ENCODE data around the gene TRAIP.
A peak's percentile ranks its signal among the peaks of the same experiment; 100 is the strongest.
"Not testable (repeated sequence)": the region's sequence is repeated elsewhere in the genome, so short reads cannot be mapped to it uniquely, and the experiment has no call there.

Gene TRAIP

GRCh38 chr3:49856181-49857005, at the start of gene TRAIP:
TSS of gene TRAIP (minus strand) at chr3:49856564. CDS start at chr3:49856453, 111 bp downstream.
- DNase-seq, result peak; percentile 83

- not testable (repeated sequence) for DNase-seq
Observed at GRCh38 chr3:49904448-49904847, 48.1 kb upstream of the TRAIP start.

GRCh38 chr3:49903451-49904424, 47.4 kb upstream of the TRAIP start, which contains the start of gene MST1R:
TSS of gene MST1R (minus strand) at chr3:49903873. CDS start at chr3:49903609, 264 bp downstream.
- DNase-seq, result peak; percentile 96

DNA sequence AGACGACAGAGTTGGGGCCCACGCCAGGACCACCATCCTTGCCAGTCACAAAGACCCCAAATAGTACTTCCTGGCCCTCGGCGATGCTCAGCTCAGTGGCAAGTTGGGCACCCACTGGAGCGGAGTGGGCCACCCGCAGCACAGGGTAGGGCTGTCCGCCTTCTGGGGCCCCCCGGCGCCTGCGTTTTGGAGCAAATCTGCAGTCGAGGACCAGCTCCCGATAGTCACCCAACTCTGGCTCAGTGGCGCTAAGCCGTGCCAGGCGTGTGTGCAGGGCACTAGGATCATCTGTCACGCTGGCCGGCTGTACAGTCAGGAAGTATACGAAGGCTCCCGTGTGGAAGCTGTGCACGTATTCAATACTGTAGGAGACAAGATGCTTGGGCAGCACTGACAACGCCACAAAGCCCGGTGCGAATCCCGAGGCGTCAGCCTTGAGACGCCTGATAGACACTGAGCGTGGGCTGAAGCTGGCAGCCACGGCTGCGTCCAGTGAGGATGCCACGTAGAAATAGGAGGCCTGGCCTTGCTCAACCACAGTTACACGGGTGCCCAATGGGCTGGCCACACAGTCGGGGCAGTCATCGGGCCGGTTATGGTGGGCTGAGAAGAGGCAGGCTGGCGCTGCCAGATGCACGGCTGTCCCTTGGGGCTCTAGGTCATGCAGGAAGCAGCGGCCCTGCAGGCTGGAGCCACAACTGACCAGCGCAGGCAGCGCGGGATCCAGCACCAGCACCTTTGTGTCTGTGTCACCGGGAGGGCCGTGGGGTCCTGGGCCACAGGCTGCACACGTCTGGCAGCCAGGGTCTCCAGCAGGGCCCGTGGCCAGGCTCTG, 46.4 kb upstream of the TRAIP start:
- no peak for DNase-seq

- DNase-seq, result no peak
Observed at GRCh38 chr3:49901366-49902339, 45.3 kb upstream of the TRAIP start.

GRCh38 chr3:49900491-49901153, 44.3 kb upstream of the TRAIP start:
- peak; percentile 56 for DNase-seq

DNA sequence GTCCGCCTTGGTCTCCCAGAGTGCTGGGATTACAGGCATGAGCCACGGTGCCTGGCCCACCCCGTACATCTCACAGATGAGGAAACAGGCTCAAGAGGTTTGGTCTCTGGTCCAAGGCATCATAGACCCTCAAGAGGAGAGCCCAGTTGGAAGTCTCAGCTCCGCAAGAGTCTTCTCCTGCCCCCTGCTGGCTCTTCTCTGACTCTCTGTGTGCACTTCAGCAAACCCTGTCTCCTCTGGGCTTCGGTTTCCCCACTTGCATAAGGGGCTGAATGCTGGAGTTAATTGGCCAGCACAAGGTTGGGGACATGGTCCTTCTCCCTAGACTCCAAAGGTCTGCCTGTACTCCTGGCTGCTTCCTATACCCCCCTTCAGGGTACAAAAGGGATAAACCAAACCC, 43.5 kb upstream of the TRAIP start:
- DNase-seq, result no peak

DNA sequence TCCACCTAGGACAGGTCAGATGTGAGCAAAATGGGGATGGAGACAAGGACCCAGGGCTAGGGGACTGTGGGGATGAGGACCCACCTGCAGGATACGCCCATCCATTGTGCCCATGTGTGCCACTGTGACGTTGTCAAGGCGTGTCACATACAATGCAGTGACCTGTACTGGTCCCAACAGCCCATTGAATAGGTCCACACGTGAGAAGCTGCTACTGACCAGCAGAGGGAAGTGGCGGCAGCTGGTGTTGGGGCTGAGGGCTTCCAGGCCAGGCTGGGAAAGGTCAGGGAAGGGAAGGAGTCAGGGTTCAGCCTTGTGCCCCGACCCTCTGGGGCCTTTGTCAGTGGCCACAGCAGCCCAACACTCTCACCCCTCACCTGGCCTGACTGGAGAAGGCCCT, 42.6 kb upstream of the TRAIP start:
- DNase-seq, result no peak

DNA sequence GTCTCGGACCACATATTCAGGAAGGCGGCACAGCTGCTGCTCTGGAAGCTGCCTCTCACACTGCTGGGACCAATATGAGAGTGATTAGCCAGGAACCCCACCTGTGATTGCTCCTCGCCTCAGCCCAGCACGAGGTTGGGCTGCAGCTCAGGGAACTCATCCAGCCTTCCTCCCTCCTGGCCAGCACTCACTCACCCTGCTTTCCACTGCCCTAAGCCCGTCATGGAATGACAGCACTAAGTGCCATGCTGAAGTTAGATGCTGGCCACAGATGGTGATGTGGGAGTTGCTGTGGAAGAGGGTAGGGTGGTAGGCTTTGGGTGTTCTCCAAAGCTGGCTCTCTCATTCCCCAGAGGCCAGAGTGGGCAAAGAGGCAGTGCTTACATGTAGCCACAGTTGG, 40.0 kb upstream of the TRAIP start:
- DNase-seq, result no peak

- DNase-seq, result no peak
Observed at GRCh38 chr3:49895791-49896190, 39.4 kb upstream of the TRAIP start.

DNA sequence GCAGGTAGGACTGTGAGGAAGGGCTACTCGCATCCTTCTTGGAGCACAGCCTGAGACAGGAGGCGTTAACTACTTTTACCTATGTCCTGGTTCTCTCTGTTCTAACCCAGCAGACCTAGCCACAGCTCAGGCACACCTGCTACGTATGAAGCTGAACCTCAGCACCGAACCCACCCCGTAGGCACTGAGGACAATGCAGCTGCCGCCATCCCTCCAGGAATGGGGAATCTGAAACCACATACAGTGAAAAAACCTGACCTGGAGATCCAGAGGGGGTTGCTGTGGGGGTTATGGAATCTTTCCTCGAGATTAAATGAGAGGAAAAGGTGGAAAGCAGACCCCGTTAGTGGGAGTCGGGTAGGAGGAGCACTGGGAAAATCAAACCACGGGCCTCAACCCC, 32.9 kb upstream of the TRAIP start:
- DNase-seq, result no peak

GRCh38 chr3:49886922-49887265, 30.5 kb upstream of the TRAIP start:
- no peak for DNase-seq

GRCh38 chr3:49883998-49884397, 27.6 kb upstream of the TRAIP start:
- no peak for DNase-seq

- no peak for DNase-seq
Observed at GRCh38 chr3:49882166-49882565, 25.8 kb upstream of the TRAIP start.

DNA sequence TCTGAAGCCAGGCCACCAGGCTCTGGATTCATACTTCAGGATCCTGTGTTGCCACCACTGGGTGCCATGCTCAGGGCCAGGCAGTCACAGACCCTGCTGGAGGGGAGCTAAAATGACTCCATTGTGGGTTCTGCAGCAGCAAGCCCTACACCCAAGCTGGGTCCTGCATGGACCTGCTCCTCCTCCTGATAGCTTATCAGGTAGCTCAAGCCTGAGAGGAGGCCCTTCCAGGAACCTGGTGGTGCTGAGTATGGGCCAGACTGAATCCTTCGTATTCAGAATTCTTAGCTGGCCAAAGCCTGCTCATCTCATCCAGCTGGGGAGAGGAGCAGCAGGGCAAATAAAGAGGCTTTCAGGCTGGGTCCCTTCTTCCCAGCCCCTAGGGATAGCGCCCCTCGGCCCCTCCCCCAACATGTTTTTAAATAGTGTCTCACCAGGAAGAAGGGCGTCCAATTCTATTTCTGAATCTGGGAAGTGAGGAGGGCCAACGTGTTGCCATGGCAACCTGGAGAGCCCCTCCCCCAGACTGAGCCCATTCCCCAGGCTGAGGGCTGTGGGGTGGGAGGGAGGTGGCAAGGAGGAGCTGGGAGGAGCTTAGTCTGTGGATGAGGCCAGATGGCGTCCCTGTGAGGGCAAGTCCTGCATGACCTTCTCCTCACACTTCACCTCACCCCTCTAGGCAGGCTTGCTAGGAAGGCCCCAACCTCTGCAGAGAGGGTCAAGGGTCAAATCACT, 24.4 kb upstream of the TRAIP start:
- no peak for DNase-seq

GRCh38 chr3:49879721-49880120, 23.4 kb upstream of the TRAIP start:
- DNase-seq, result no peak

DNA sequence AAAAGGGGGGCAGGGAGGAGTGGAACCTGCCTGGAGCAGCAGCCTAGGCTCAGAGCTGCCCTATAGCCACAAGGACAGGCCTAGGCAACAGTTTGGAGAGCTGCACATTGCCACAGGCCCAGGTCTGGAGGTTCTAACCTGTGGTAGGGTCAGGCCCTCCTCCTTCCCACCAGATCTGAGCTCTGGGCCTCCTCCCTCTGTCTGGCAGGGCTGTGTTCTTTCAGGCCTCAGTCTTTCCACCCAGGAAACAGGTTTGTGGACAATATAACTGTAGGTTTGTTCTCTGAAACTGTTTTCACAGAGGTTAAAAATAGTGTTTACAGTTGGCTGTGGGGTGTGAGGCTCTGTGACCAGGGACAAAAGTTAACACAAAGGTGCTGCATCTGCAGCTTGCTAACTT, 22.3 kb upstream of the TRAIP start:
- no peak for DNase-seq

- DNase-seq, result no peak
Observed at GRCh38 chr3:49877716-49878115, 21.4 kb upstream of the TRAIP start.

DNA sequence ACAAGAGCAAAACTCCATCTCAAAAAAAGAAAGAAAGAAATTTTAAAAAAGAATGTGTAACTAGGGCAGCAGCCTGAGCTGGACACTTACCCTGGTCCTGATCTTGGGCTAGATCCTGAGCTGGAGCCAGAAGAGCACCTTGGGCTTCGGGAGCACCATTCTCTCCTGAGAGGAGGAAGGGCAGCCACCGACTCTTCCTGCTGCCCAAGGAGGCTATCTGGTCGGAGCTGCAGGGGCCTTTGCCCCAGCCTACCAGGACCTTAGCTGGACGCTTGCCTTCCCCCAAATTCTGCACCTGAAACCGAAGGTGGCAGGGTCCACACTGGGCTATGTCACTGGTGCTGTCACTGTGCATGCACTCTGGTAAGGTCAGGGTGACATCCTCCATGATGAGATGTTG, 20.2 kb upstream of the TRAIP start:
- DNase-seq, result no peak

- DNase-seq, result no peak
Observed at GRCh38 chr3:49873623-49874022, 17.3 kb upstream of the TRAIP start.
